BLaER1 (cell line): Measurements from ENCODE around the gene LONP2.
"Not testable (repeated sequence)": the region's sequence is repeated elsewhere in the genome, so short reads cannot be mapped to it uniquely, and the experiment has no call there.

ENCODE experiments used
- H3K27ac ChIP-seq: shearing (Covaris generic); formaldehyde crosslinking; 2 replicates; pipeline ENCODE4 v1.8.1; 2022
- H3K27me3 ChIP-seq: shearing (Covaris generic); formaldehyde crosslinking; 2 replicates; pipeline ENCODE4 v1.8.1; 2022
- H3K36me3 ChIP-seq: shearing (Covaris generic); formaldehyde crosslinking; 2 replicates; pipeline ENCODE4 v1.8.1; 2022
- H3K4me1 ChIP-seq: shearing (Covaris generic); formaldehyde crosslinking; 2 replicates; pipeline ENCODE4 v1.8.1; 2022
- H3K4me2 ChIP-seq: shearing (Covaris generic); formaldehyde crosslinking; 2 replicates; pipeline ENCODE4 v1.8.1; 2022
- H3K4me3 ChIP-seq: shearing (Covaris generic); formaldehyde crosslinking; 2 replicates; pipeline ENCODE4 v1.8.1; 2022
- H3K9ac ChIP-seq: shearing (Covaris generic); formaldehyde crosslinking; 2 replicates; pipeline ENCODE4 v1.8.1; 2022
- H3K9me3 ChIP-seq: shearing (Covaris generic); formaldehyde crosslinking; 2 replicates; pipeline ENCODE4 v1.8.1; 2022
- H4K20me1 ChIP-seq: shearing (Covaris generic); formaldehyde crosslinking; 2 replicates; pipeline ENCODE4 v1.8.1; 2022
- Cebpa-rat ChIP-seq: shearing (Covaris generic); IDR thresholded peaks from 2 replicates; pipeline ENCODE4 v1.8.1; 2022

The LONP2 gene

DNA sequence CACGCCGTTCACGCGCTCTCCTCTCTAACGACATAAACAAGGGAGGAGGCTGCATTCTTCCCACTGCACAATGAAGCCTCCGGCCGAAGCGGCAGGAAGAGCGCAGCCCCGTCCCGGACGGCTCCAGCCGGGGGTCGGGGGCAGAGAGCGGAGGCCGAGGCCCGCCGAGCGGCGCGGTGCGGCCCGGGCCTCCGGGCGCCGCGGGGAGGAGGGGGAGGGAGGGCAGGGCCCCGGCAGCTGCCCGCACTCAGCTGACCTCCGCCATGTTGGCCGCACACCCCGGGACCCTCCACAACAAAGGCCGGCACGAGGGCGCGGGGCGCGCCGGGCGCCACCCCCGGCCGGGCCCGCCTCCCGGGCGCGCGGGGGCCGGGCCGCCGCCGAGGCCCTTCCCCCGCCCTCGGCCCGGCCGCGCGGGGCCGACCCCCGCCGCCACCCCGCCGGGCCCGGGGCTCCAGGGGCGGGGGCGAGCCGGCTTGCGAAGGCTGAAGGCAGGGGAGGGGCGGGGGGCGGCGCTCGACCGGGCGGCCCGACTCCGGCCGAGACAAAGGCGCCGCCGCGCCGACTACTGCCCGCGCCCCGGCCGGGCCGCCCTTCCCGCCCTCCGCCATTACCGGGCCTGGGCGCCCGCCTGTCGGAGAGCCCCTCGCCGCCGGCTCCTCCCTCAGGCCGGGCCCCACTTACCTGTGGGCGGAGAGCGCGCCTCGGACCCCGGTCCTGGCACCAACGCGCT is 140.6 kb downstream of the LONP2 start:
- Histone ChIP-seq H3K4me1 (peaks cover 37% of the 10 kb centered on the region), H3K27ac (peak overlapping the region; percentile 100), H3K4me3 (peak overlapping the region; percentile 95)

DNA sequence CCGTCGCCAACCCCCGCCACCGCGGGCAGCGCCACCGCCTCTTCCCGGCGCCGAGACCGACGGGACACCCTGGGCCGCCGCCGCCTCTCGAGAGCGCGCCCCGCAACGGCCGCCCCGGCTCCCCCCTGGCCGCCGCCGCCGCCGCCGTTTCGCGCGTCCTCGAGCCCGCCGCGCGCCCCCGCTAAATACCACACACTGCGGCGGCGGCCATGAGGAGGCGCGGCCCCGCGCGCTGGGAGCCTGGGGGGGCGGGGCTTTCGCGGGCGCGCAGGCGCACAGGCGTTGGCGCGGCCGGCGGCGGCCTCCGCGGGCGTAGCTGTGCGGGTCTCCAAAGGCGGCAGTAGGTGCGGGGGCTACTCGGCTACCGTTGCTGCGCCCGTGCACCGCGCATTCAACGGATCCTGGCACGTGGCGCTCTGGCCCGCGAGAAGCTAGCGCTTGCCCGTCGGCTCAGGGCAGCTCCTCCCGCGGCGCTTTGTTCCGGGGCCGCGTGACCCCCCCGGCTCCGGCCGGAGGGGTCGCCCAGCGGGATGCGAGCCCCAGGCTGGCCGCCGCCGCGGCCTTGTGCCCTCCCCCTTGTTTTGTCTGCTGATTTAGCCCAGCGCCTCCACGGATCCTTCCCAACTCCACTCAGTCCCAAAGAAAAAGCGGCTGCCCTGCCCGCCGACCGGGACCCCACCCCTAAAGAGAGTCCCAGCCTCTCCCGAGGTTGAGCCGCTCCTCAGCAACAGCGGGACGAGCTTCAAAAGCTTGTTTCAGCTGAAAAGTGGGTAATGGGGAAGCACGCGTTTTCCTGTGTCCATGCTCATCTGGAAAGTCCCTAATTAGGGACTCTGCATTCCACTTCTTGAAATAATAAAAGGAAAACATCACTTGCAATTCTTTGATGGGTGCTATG is 141.4 kb downstream of the LONP2 start, which contains the start of gene SIAH1:
Gene SIAH1, minus strand, starts transcription at position 161 of the 898 bp plus-strand sequence. CDS start 22,985 bp downstream, outside the sequence.
- peak within 1 kb of the TSS; percentile 100 for H3K27ac ChIP-seq
- peaks cover 10% of the 10 kb centered on the region; the same call in 1 of the 2 replicates for H3K36me3 ChIP-seq
- H3K9me3 ChIP-seq, result peaks cover 10% of the 10 kb centered on the region
- H3K4me2 ChIP-seq, result peak within 1 kb of the TSS; percentile 97
- peaks cover 39% of the 10 kb centered on the region for H4K20me1 ChIP-seq
- no peak for TF ChIP-seq Cebpa-rat
- H3K4me1 ChIP-seq, result peaks cover 29% of the 10 kb centered on the region
- H3K9ac ChIP-seq, result peak within 1 kb of the TSS; percentile 100
- H3K4me3 ChIP-seq, result peak within 1 kb of the TSS; percentile 95
- H3K27me3 ChIP-seq, result no peaks in the 10 kb centered on the region

More for the DNA sequence above, 140.6 kb downstream of the LONP2 start:
- Histone ChIP-seq H3K36me3 (peaks cover 10% of the 10 kb centered on the region; the same call in 1 of the 2 replicates), H3K9ac (peak overlapping the region; percentile 100), H3K9me3 (peaks cover 10% of the 10 kb centered on the region), H3K27me3 (no peaks in the 10 kb centered on the region), H4K20me1 (peaks cover 47% of the 10 kb centered on the region), H3K4me2 (peak overlapping the region; percentile 97)
- no peak for TF ChIP-seq Cebpa-rat

- TF ChIP-seq Cebpa-rat, result no peak
- no peak overlapping the region for H3K4me3 ChIP-seq
- no peak overlapping the region for H3K27ac ChIP-seq
- no peak overlapping the region for H3K4me2 ChIP-seq
- H3K36me3 ChIP-seq, result peaks cover 2% of the 10 kb centered on the region; the same call in 1 of the 2 replicates
- H3K4me1 ChIP-seq, result peaks cover 19% of the 10 kb centered on the region
- no peaks in the 10 kb centered on the region for H3K27me3 ChIP-seq
- 0 out of 2 replicates have a peak, but pooled peaks cover under 1% of the 10 kb centered on the region for H3K9me3 ChIP-seq
- no peak overlapping the region for H3K9ac ChIP-seq
- H4K20me1 ChIP-seq, result peaks cover 26% of the 10 kb centered on the region
These were observed 142.6 kb downstream of the LONP2 start for GRCh38 chr16:48386559-48387312.

GRCh38 chr16:48392407-48392806 is 148.3 kb downstream of the LONP2 start:
- Histone ChIP-seq H3K9ac (no peak overlapping the region), H3K4me2 (no peak overlapping the region), H3K36me3 (no peaks in the 10 kb centered on the region), H4K20me1 (no peaks in the 10 kb centered on the region), H3K9me3 (no peaks in the 10 kb centered on the region), H3K4me1 (no peaks in the 10 kb centered on the region), H3K27me3 (no peaks in the 10 kb centered on the region), H3K4me3 (no peak overlapping the region), H3K27ac (no peak overlapping the region)
- TF ChIP-seq Cebpa-rat, result no peak

DNA sequence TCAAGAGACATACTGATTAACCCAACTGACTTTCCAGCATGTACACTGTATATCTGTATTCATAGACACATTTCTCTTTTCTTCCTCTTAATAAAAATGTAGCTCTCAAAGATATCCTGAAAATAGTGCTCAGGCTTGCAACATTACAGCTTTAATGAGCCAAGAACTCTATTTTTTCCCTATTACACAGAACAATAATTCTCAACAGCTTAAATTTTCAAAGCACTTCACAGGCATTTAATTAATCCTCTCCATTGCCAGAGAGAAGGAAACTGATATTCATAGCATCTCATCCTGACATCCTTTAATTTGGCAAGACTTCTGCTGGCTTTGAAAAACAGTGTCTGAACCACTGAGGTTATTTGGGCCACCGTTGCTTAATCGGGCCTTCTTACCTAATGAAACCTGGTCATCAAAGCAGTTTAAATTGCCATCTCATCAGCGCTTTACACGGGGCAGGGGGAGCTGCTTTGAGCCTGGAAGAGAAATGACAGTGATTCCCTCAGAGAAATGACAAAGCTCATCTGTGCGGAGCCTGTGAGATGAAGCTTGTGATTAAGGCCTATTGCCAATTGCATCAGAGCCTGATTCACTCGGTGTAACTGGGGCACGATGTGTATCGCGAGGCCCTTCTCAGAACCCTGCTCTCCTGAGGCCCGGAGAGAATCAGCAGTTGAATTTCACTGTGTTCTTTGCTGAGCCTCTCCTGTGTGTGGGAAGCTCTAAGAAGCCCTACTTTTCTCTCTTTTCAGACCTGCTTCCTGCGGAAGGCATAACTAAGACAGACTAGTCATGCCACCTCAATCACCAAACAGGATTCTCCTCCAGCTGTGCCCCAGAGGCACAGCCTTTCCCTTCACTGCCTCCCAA is 149.6 kb downstream of the LONP2 start:
- Histone ChIP-seq H3K9me3 (no peaks in the 10 kb centered on the region), H4K20me1 (no peaks in the 10 kb centered on the region), H3K4me3 (no peak overlapping the region), H3K4me1 (no peaks in the 10 kb centered on the region), H3K27ac (no peak overlapping the region), H3K36me3 (no peaks in the 10 kb centered on the region), H3K4me2 (no peak overlapping the region), H3K27me3 (no peaks in the 10 kb centered on the region), H3K9ac (no peak overlapping the region)
- TF ChIP-seq Cebpa-rat, result no peak

DNA sequence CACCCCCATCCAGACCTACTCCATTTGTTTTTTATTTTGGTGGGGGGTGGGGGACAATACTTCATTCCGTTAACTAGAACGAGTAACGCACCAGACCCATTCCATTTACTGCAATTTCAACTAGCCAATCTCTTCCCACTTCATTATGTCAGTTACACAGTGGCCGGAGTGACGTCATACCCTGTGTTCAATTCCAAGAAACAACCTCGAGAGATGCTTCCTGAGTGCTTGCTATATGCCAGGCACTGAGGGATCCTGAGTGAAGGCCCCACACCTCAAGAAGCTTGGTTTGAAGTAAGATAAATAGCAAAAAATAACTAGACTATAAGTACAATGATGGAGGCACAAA is 150.2 kb downstream of the LONP2 start:
- Histone ChIP-seq H3K4me3 (no peak overlapping the region), H3K9ac (no peak overlapping the region), H3K36me3 (no peaks in the 10 kb centered on the region), H4K20me1 (no peaks in the 10 kb centered on the region), H3K27ac (no peak overlapping the region), H3K4me2 (no peak overlapping the region), H3K27me3 (no peaks in the 10 kb centered on the region), H3K9me3 (no peaks in the 10 kb centered on the region), H3K4me1 (no peaks in the 10 kb centered on the region)
- TF ChIP-seq Cebpa-rat, result no peak

DNA sequence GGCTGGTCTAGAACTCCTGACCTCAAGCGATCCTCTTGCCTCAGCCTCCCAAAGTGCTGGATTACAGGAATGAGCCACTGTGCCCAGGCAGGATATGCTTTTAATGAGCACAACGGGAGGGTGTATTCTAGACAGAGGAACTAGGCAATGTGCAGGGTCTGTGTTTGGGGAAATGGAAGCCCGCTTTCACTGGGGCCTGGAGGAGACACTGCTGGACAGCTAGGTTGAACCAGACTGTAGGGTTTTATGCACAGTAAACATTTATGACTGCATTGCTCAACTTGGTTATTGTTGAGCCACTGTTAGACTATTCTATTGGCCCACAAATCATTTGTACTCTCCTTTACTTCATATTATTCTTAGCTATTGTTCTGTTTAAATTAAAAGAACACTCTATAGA is 151.3 kb downstream of the LONP2 start:
- H3K4me1 ChIP-seq, result no peaks in the 10 kb centered on the region
- H3K27ac ChIP-seq, result no peak overlapping the region
- no peaks in the 10 kb centered on the region for H3K36me3 ChIP-seq
- TF ChIP-seq Cebpa-rat, result no peak
- H3K9me3 ChIP-seq, result no peaks in the 10 kb centered on the region
- H3K4me3 ChIP-seq, result no peak overlapping the region
- H3K4me2 ChIP-seq, result no peak overlapping the region
- H4K20me1 ChIP-seq, result no peaks in the 10 kb centered on the region
- no peak overlapping the region for H3K9ac ChIP-seq
- H3K27me3 ChIP-seq, result no peaks in the 10 kb centered on the region

DNA sequence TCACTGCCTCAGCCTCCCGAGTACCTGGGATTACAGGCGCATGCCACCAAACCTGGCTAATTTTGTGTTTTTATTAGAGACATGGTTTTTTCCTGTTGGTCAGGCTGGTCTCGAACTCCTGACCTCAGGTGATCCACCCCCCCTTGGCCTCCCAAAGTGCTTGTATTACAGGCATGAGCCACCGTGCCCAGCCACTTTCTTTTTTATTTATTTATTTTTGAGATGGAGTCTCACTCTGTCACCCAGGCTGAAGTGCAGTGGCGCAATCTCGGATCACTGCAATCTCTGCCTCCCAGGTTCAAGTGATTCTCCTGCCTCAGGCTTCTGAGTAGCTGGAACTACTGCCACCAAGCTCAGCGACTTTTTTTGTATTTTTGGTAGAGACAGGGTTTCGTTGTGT is 158.4 kb downstream of the LONP2 start:
- not testable (repeated sequence) for H3K9ac ChIP-seq, H3K4me3 ChIP-seq, H3K36me3 ChIP-seq, H3K27me3 ChIP-seq, H3K27ac ChIP-seq, H3K9me3 ChIP-seq, H3K4me2 ChIP-seq, H4K20me1 ChIP-seq, H3K4me1 ChIP-seq

DNA sequence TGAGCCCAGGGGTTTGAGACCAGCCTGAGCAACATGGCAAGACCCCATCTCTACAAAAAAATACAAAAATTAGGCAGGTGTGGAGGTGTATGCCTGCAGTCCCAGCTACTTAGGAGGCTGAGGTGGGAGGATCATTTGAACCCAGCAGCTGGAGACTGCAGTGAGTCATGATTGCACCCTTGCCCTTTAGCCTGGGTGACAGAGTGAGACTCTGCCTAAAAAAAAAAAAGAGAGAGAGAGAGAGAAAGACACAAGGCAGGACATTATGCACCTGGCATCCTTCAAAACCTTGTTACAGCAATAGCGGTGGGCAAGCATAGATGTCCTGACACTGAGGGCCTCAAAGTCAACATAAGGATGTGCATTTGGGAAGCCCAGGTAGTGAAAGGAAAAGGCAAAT is 161.1 kb downstream of the LONP2 start:
- Histone ChIP-seq H3K4me3 (no peak overlapping the region), H3K4me1 (no peaks in the 10 kb centered on the region; the same call in 1 of the 2 replicates), H4K20me1 (no peaks in the 10 kb centered on the region), H3K9ac (no peak overlapping the region), H3K9me3 (no peaks in the 10 kb centered on the region), H3K36me3 (no peaks in the 10 kb centered on the region), H3K27ac (no peak overlapping the region), H3K27me3 (no peaks in the 10 kb centered on the region), H3K4me2 (no peak overlapping the region)
- no peak for TF ChIP-seq Cebpa-rat
